Measurements from ENCODE around the gene ZMAT1. TPM values are rescaled to one million over a fixed set of nuclear protein-coding genes. Genes with fewer than 3 reads are reported as not detected.
"Not testable (repeated sequence)": the region's sequence is repeated elsewhere in the genome, so short reads cannot be mapped to it uniquely, and the experiment has no call there.

ZMAT1 gene
- 7.3 TPM for total RNA-seq (ENCODE audit: unreplicated experiment)
- long read RNA-seq, partial matches to known transcripts: 1 of 2 reads
- long read RNA-seq, other reads (novel, unspliced or antisense): 1 of 2 reads

- peaks cover 3% of the 10 kb centered on the region for H3K36me3 Mint-ChIP-seq (ENCODE audit: low read depth, unreplicated experiment)
- peaks cover 5% of the 10 kb centered on the region for H3K27me3 Mint-ChIP-seq (ENCODE audit: unreplicated experiment)
- peak within 1 kb of the TSS; percentile 89 for H3K27ac Mint-ChIP-seq (ENCODE audit: unreplicated experiment)
- peaks cover 5% of the 10 kb centered on the region for H3K4me1 Mint-ChIP-seq (ENCODE audit: unreplicated experiment)
- TF ChIP-seq CTCF (IDR thresholded peaks at IDR 0.05; ENCODE audit: unreplicated experiment): no peak
- peak; percentile 82 for DNase-seq (ENCODE audit: low spot score)
- H3K4me3 Mint-ChIP-seq (ENCODE audit: unreplicated experiment): peak within 1 kb of the TSS; percentile 92
- no peaks in the 10 kb centered on the region for H3K9me3 Mint-ChIP-seq (ENCODE audit: unreplicated experiment)
These were observed at the start of gene ZMAT1 for GRCh38 chrX:101931488-101932248. TSS of gene ZMAT1 (minus strand) at chrX:101932027. CDS start at chrX:101932008, 19 bp downstream.

GRCh38 chrX:101977106-101977505, 45.3 kb upstream of the ZMAT1 start:
- Mint-ChIP-seq H3K4me1 (ENCODE audit: unreplicated experiment) (no peaks in the 10 kb centered on the region), H3K9me3 (ENCODE audit: unreplicated experiment) (no peaks in the 10 kb centered on the region), H3K4me3 (ENCODE audit: unreplicated experiment) (no peak overlapping the region), H3K36me3 (ENCODE audit: low read depth, unreplicated experiment) (no peaks in the 10 kb centered on the region), H3K27ac (ENCODE audit: unreplicated experiment) (no peak overlapping the region), H3K27me3 (ENCODE audit: unreplicated experiment) (no peaks in the 10 kb centered on the region)
- no peak for TF ChIP-seq CTCF (IDR thresholded peaks at IDR 0.05; ENCODE audit: unreplicated experiment)
- DNase-seq (ENCODE audit: low spot score): no peak

- DNase-seq (ENCODE audit: low spot score): no peak
- Mint-ChIP-seq H3K4me3 (ENCODE audit: unreplicated experiment) (no peak overlapping the region), H3K4me1 (ENCODE audit: unreplicated experiment) (no peaks in the 10 kb centered on the region), H3K27ac (ENCODE audit: unreplicated experiment) (no peak overlapping the region), H3K36me3 (ENCODE audit: low read depth, unreplicated experiment) (no peaks in the 10 kb centered on the region), H3K9me3 (ENCODE audit: unreplicated experiment) (no peaks in the 10 kb centered on the region), H3K27me3 (ENCODE audit: unreplicated experiment) (no peaks in the 10 kb centered on the region)
- no peak for TF ChIP-seq CTCF (IDR thresholded peaks at IDR 0.05; ENCODE audit: unreplicated experiment)
These were observed 41.2 kb upstream of the ZMAT1 start for GRCh38 chrX:101973066-101973465.

GRCh38 chrX:101964923-101965539, 33.2 kb upstream of the ZMAT1 start:
- not testable (repeated sequence) for DNase-seq (ENCODE audit: low spot score); H3K4me3 Mint-ChIP-seq (ENCODE audit: unreplicated experiment)

GRCh38 chrX:101958139-101958538, 26.3 kb upstream of the ZMAT1 start:
- TF ChIP-seq CTCF (IDR thresholded peaks at IDR 0.05; ENCODE audit: unreplicated experiment): no peak
- H3K9me3 Mint-ChIP-seq (ENCODE audit: unreplicated experiment): no peaks in the 10 kb centered on the region
- no peak for DNase-seq (ENCODE audit: low spot score)
- H3K27ac Mint-ChIP-seq (ENCODE audit: unreplicated experiment): no peak overlapping the region
- H3K27me3 Mint-ChIP-seq (ENCODE audit: unreplicated experiment): no peaks in the 10 kb centered on the region
- H3K4me3 Mint-ChIP-seq (ENCODE audit: unreplicated experiment): no peak overlapping the region
- H3K36me3 Mint-ChIP-seq (ENCODE audit: low read depth, unreplicated experiment): no peaks in the 10 kb centered on the region
- H3K4me1 Mint-ChIP-seq (ENCODE audit: unreplicated experiment): peaks cover 3% of the 10 kb centered on the region

More at GRCh38 chrX:101964923-101965539, 33.2 kb upstream of the ZMAT1 start:
- H3K4me1 Mint-ChIP-seq (ENCODE audit: unreplicated experiment): peaks cover 12% of the 10 kb centered on the region
- not testable (repeated sequence) for H3K36me3 Mint-ChIP-seq (ENCODE audit: low read depth, unreplicated experiment); H3K9me3 Mint-ChIP-seq (ENCODE audit: unreplicated experiment); H3K27me3 Mint-ChIP-seq (ENCODE audit: unreplicated experiment); H3K27ac Mint-ChIP-seq (ENCODE audit: unreplicated experiment)
